Upper lobe of left lung (tissue), 4 donors: ENCODE data around the gene GLS.

Source experiments
- EP300 ChIP-seq, 4 donors: sonication (generic); formaldehyde crosslinking; IDR thresholded peaks; one replicate each; pipeline ENCODE4 v1.5.1; 2017; ENCODE audit warnings: antibody characterized with exemption in 4 of 4, control low read depth in 2 of 4
- POLR2A ChIP-seq, 4 donors: fragments of 450-650 bp; IDR thresholded peaks; one replicate each; pipeline ENCODE4 v1.5.1; 2016 to 2017; ENCODE audit warnings: antibody characterized with exemption in 4 of 4, mild to moderate bottlenecking in 2 of 4

DNA sequence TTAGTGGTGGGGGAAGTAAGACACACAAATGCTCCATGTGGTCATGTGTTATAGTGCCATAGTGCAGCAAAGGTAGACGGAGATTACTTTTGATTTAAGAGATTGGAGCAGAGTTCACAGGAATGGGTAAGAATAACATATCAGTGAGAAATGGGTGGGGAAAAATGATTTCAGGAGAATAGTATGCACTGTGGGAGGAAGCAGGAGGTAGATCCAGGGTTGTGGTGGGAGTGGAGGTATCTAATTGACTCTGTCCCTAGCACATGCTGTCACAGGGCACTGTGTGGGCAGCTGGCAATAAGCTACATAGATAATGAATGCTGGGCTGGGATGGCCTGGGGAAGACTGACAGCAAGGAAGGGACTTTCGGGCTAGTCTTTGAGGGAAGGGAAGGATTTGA lies 68.0 kb downstream of the GLS start:
- TF ChIP-seq EP300 (IDR thresholded peaks at IDR 0.05), result no peak
- no peak for TF ChIP-seq POLR2A (IDR thresholded peaks at IDR 0.05)
